H1 (cell line): ENCODE data around the gene MARCHF2. TPM values are rescaled to one million over a fixed set of nuclear protein-coding genes. Genes with fewer than 3 reads are reported as not detected.

Experiments
- CTCF ChIA-PET: fragments of 300-600 bp; sonication (Branson Sonifier 250); formaldehyde crosslinking; loops from one replicate; lab custom pipeline; 2021; ENCODE audit not compliant: partially characterized antibody; lab: Charles Lee
- POLR2A ChIA-PET: fragments of 300-600 bp; sonication (Branson Sonifier 250); formaldehyde crosslinking; loops from one replicate; lab custom pipeline; 2021; ENCODE audit warnings: inconsistent platforms; ENCODE audit not compliant: partially characterized antibody; lab: Charles Lee
- DNase-seq, 2 experiments: peaks; one replicate each; pipeline versions ENCODE4 v3.0.0 to v3.0.0-alpha.2; 2010 to 2022; ENCODE audit warnings: low spot score in 2 of 2, low read depth in 1 of 2, mixed read lengths in 1 of 2
- FAIRE-seq: peaks from 2 replicates; lab custom pipeline; 2011; peaks lifted over from hg19 to GRCh38; lab: Jason Lieb, UNC
- H2AFZ ChIP-seq: 2 replicates; pipeline ENCODE4 v1.8.1; 2012; ENCODE audit warnings: low read length, inconsistent platforms
- H2AK5ac ChIP-seq: 2 replicates; pipeline ENCODE4 v1.6.1; 2013; ENCODE audit warnings: low read depth, low read length
- H2BK120ac ChIP-seq: replicated peaks from 2 replicates; pipeline ENCODE3; 2013; ENCODE audit warnings: low read depth, low read length, inconsistent platforms
- H2BK12ac ChIP-seq: 2 replicates; pipeline ENCODE4 v1.6.1; 2013; ENCODE audit warnings: low read depth, low read length
- H2BK15ac ChIP-seq: 2 replicates; pipeline ENCODE4 v1.6.1; 2013; ENCODE audit warnings: low read length
- H2BK20ac ChIP-seq: 2 replicates; pipeline ENCODE4 v1.6.1; 2013; ENCODE audit warnings: low read length
- H2BK5ac ChIP-seq: 2 replicates; pipeline ENCODE4 v1.6.1; 2013; ENCODE audit warnings: low read depth, low read length
- H3K14ac ChIP-seq: 2 replicates; pipeline ENCODE4 v1.6.1; 2013; ENCODE audit warnings: inconsistent platforms; ENCODE audit not compliant: insufficient read length
- H3K18ac ChIP-seq: 2 replicates; pipeline ENCODE4 v1.6.1; 2013; ENCODE audit warnings: low read length; ENCODE audit errors: extremely low read depth
- H3K23ac ChIP-seq: 2 replicates; pipeline ENCODE4 v1.6.1; 2013; ENCODE audit warnings: inconsistent platforms; ENCODE audit not compliant: insufficient read length
- H3K23me2 ChIP-seq: 2 replicates; pipeline ENCODE4 v1.6.1; 2013; ENCODE audit warnings: low read depth, low read length
- H3K27ac ChIP-seq: 2 replicates; pipeline ENCODE4 v1.6.1; 2011; ENCODE audit warnings: low read depth, low read length, inconsistent platforms
- H3K27me3 ChIP-seq, 4 experiments: replicated peaks in 1 of 4; 1 replicate in 1 of 4; 2 replicates in 3 of 4; pipeline versions ENCODE4 v1.6.1 to v1.8.1; 2011 to 2013; ENCODE audit warnings: low read length in 3 of 4, mild to moderate bottlenecking in 3 of 4, inconsistent platforms in 2 of 4, mixed read lengths in 2 of 4, moderate library complexity in 1 of 4; ENCODE audit not compliant: control insufficient read depth in 3 of 4, insufficient read depth in 3 of 4; ENCODE audit errors: extremely low read depth in 1 of 4
- H3K36me3 ChIP-seq, 4 experiments: 2 replicates each; pipeline versions ENCODE4 v1.6.1 to v1.8.1; 2011 to 2013; ENCODE audit warnings: mild to moderate bottlenecking in 4 of 4, low read length in 3 of 4, moderate library complexity in 2 of 4, control low read depth in 1 of 4, inconsistent platforms in 1 of 4; ENCODE audit not compliant: insufficient read depth in 4 of 4, control insufficient read depth in 2 of 4
- H3K4ac ChIP-seq: replicated peaks from 2 replicates; pipeline ENCODE3; 2013; ENCODE audit warnings: low read length, low read depth, mixed read lengths, inconsistent platforms; ENCODE audit not compliant: insufficient read length
- H3K4me1 ChIP-seq, 4 experiments: replicated peaks in 1 of 4; 1 replicate in 1 of 4; 2 replicates in 3 of 4; pipeline versions ENCODE4 v1.6.1 to v1.8.1; 2011 to 2013; ENCODE audit warnings: low read length in 3 of 4, inconsistent platforms in 2 of 4, mixed read lengths in 1 of 4; ENCODE audit not compliant: insufficient read depth in 4 of 4, control insufficient read depth in 3 of 4
- H3K4me2 ChIP-seq, 2 experiments: 2 replicates each; pipeline versions ENCODE4 v1.6.1 to v1.8.1; 2011 to 2013; ENCODE audit warnings: low read depth in 2 of 2, low read length in 2 of 2, control low read depth in 1 of 2, inconsistent platforms in 1 of 2, mild to moderate bottlenecking in 1 of 2; ENCODE audit not compliant: insufficient read depth in 1 of 2
- H3K4me3 ChIP-seq, 4 experiments: fragments of 200-600, 300-600 bp in 1 of 4; sonication (generic), shearing (Covaris generic), sonication (Bioruptor Twin) in 1 of 4; 2 replicates each; pipeline versions ENCODE4 v1.5.1 to v1.8.1; 2011 to 2016; ENCODE audit warnings: low read length in 4 of 4, low read depth in 3 of 4, control low read depth in 2 of 4, inconsistent platforms in 2 of 4, mild to moderate bottlenecking in 2 of 4, mixed read lengths in 1 of 4, moderate library complexity in 1 of 4; ENCODE audit not compliant: insufficient read depth in 2 of 4; ENCODE audit errors: extremely low read depth in 1 of 4
- H3K56ac ChIP-seq: replicated peaks from 2 replicates; pipeline ENCODE3; 2013; ENCODE audit warnings: low read depth, mild to moderate bottlenecking, mixed read lengths, low read length, inconsistent platforms; ENCODE audit not compliant: insufficient read length
- H3K79me1 ChIP-seq: 2 replicates; pipeline ENCODE4 v1.6.1; 2013; ENCODE audit warnings: low read depth, low read length, control low read depth
- H3K79me2 ChIP-seq, 2 experiments: 2 replicates each; pipeline versions ENCODE4 v1.6.1 to v1.8.1; 2012 to 2013; ENCODE audit warnings: low read length in 2 of 2, mild to moderate bottlenecking in 2 of 2, inconsistent platforms in 1 of 2; ENCODE audit not compliant: insufficient read depth in 2 of 2, control insufficient read depth in 1 of 2
- H3K9ac ChIP-seq, 4 experiments: replicated peaks in 1 of 4; 1 replicate in 1 of 4; 2 replicates in 3 of 4; pipeline versions ENCODE4 v1.6.1 to v1.8.1; 2011 to 2013; ENCODE audit warnings: low read depth in 3 of 4, low read length in 3 of 4, control low read depth in 2 of 4, mild to moderate bottlenecking in 2 of 4, moderate library complexity in 2 of 4, inconsistent platforms in 1 of 4; ENCODE audit errors: extremely low read depth in 1 of 4
- H3K9me3 ChIP-seq, 2 experiments: 2 replicates each; pipeline versions ENCODE4 v1.6.1 to v1.8.1; 2012 to 2013; ENCODE audit warnings: mild to moderate bottlenecking in 2 of 2, moderate library complexity in 2 of 2, control low read depth in 1 of 2, inconsistent platforms in 1 of 2, low read depth in 1 of 2, low read length in 1 of 2, mixed read lengths in 1 of 2; ENCODE audit not compliant: insufficient read depth in 2 of 2
- H4K20me1 ChIP-seq, 2 experiments: replicated peaks in 1 of 2; 2 replicates each; pipeline versions ENCODE3 to v1.8.1; 2011 to 2013; ENCODE audit warnings: inconsistent platforms in 2 of 2, low read length in 2 of 2, mild to moderate bottlenecking in 1 of 2; ENCODE audit not compliant: insufficient read depth in 2 of 2, control insufficient read depth in 1 of 2
- H4K5ac ChIP-seq: 2 replicates; pipeline ENCODE4 v1.6.1; 2013; ENCODE audit warnings: low read length, low read depth, mixed read lengths, inconsistent platforms; ENCODE audit not compliant: insufficient read length
- H4K8ac ChIP-seq: 2 replicates; pipeline ENCODE4 v1.8.0; 2013; ENCODE audit warnings: mild to moderate bottlenecking, moderate library complexity, low read length, inconsistent platforms; ENCODE audit not compliant: insufficient read depth; ENCODE audit errors: extremely low read depth
- H4K91ac ChIP-seq: replicated peaks from 2 replicates; pipeline ENCODE3; 2013; ENCODE audit warnings: low read length, mixed read lengths, inconsistent platforms; ENCODE audit not compliant: insufficient read length
- CBX5 ChIP-seq: fragments of 300-800, 300-1000 bp; sonication (generic); IDR thresholded peaks from 2 replicates; pipeline ENCODE4 v1.7.1; 2016; ENCODE audit warnings: antibody characterized with exemption, low read length, low read depth
- CHD1 ChIP-seq: IDR thresholded peaks from 2 replicates; pipeline ENCODE4 v1.6.1; 2012; ENCODE audit warnings: low read depth, low read length, improper control_type of control experiment
- CREB1 ChIP-seq: IDR thresholded peaks from 2 replicates; pipeline ENCODE4 v1.6.1; 2012; ENCODE audit warnings: inconsistent platforms
- CTCF ChIP-seq, 3 experiments: IDR thresholded peaks; 1 replicate in 2 of 3; 2 replicates in 1 of 3; pipeline versions ENCODE4 v1.5.1 to v1.6.1; 2011; ENCODE audit warnings: low read length in 3 of 3, mild to moderate bottlenecking in 3 of 3, inconsistent platforms in 2 of 3, low read depth in 1 of 3, moderate library complexity in 1 of 3; ENCODE audit not compliant: insufficient read depth in 1 of 3; ENCODE audit errors: control extremely low read depth in 1 of 3
- EGR1 ChIP-seq: IDR thresholded peaks from 2 replicates; pipeline ENCODE4 v1.6.1; 2011; ENCODE audit warnings: low read depth, low read length, borderline replicate concordance
- GABPA ChIP-seq: IDR thresholded peaks from 2 replicates; pipeline ENCODE4 v1.6.1; 2011; ENCODE audit warnings: mild to moderate bottlenecking, low read length, moderate library complexity, borderline replicate concordance; ENCODE audit not compliant: insufficient read depth
- GTF2F1 ChIP-seq: IDR thresholded peaks from 2 replicates; pipeline ENCODE4 v1.6.1; 2012; ENCODE audit warnings: low read depth, low read length, improper control_type of control experiment, borderline replicate concordance
- KDM5A ChIP-seq: fragments of 200-600 bp; IDR thresholded peaks from 2 replicates; pipeline ENCODE4 v1.7.1; 2012; ENCODE audit warnings: mild to moderate bottlenecking, low read length, inconsistent platforms, mixed read lengths
- RBBP5 ChIP-seq: IDR thresholded peaks from 2 replicates; pipeline ENCODE4 v1.7.1; 2012; ENCODE audit warnings: low read depth, mild to moderate bottlenecking, inconsistent platforms, low read length, moderate library complexity, borderline replicate concordance
- SAP30 ChIP-seq: fragments of 300-600 bp; sonication (generic); IDR thresholded peaks from 2 replicates; pipeline ENCODE4 v1.7.1; 2012; ENCODE audit warnings: low read length, moderate library complexity, mild to moderate bottlenecking, inconsistent platforms; ENCODE audit not compliant: insufficient read depth, insufficient replicate concordance
- SIX5 ChIP-seq: IDR thresholded peaks from 2 replicates; pipeline ENCODE4 v1.6.1; 2011; ENCODE audit warnings: mild to moderate bottlenecking, low read depth, low read length
- TAF1 ChIP-seq: IDR thresholded peaks from 2 replicates; pipeline ENCODE4 v1.6.1; 2011; ENCODE audit warnings: mild to moderate bottlenecking, low read depth, low read length
- WGBS, 2 experiments: shearing (Covaris generic) in 1 of 2; methylation state at CpG; one replicate each; pipeline versions ENCODE4 v1.1.6 to v1.1.7; 2013 to 2015; ENCODE audit warnings: low lambda C conversion rate in 2 of 2, mixed read lengths in 2 of 2, inconsistent platforms in 1 of 2, low coverage in 1 of 2, missing lambda C conversion rate in 1 of 2; ENCODE audit not compliant: insufficient replicate concordance in 2 of 2, insufficient coverage in 1 of 2, insufficient read length in 1 of 2; ENCODE audit errors: extremely low coverage in 1 of 2, missing lambda C conversion rate in 1 of 2; 5-methylcytosine and 5-hydroxymethylcytosine counted together
- polyA plus RNA-seq, 7 experiments: library from polyadenylated mRNA; depleted of rRNA in 3 of 7; stranded (reverse) in 5 of 7; unstranded in 2 of 7; fragments of >200 nt in 5 of 7; fragments of 200-250 nt in 2 of 7; gene quantifications; 1 replicate in 5 of 7; 2 replicates in 1 of 7; 4 replicates in 1 of 7; pipeline versions ENCODE4 v1.2.1 to v1.2.3, GENCODE V29; 2011 to 2013; ENCODE audit warnings: missing spikeins in 2 of 7, mixed read lengths in 2 of 7
- total RNA-seq: library from RNA; stranded (reverse); fragmentation: NEBNext Ultra II Directional; extraction: Animal tissue kit (Norgen Biotek cat#: 25700); gene quantifications from 2 replicates; pipeline ENCODE4 v1.2.1, GENCODE V29; 2021

MARCHF2 gene
- total and polyA plus RNA-seq, 2 of the 8 experiments (the other 6 are each of a cell fraction or from before 2014, with no cell fraction given) = 18.5 to 46.2 TPM

GRCh38 chr19:8478598-8478997 lies 65.5 kb downstream of the MARCHF2 start:
- Histone ChIP-seq H2BK5ac (no peak overlapping the region), H2AK5ac (no peak overlapping the region), H3K14ac (no peak overlapping the region), H3K9me3 (no peaks in the 10 kb centered on the region), H2BK20ac (no peak overlapping the region), H3K27ac (no peak overlapping the region), H4K91ac (no peak overlapping the region), H3K4ac (no peak overlapping the region), H3K79me1 (peaks cover 27% of the 10 kb centered on the region), H3K9ac (no peak overlapping the region), H3K4me3 (no peak overlapping the region), H3K4me2 (no peak overlapping the region), H2AFZ (no peak overlapping the region), H3K23me2 (no peaks in the 10 kb centered on the region; the same call in 1 of the 2 replicates), H3K27me3 (no peaks in the 10 kb centered on the region), H2BK12ac (no peak overlapping the region), H3K56ac (no peak overlapping the region), H4K20me1 (peaks cover 37 to 43% of the 10 kb centered on the region in 2 experiments), H2BK120ac (no peak overlapping the region), H3K23ac (no peak overlapping the region), H4K5ac (no peak overlapping the region), H3K18ac (no peak overlapping the region), H4K8ac (no peak overlapping the region), H3K4me1 (no peaks in the 10 kb centered on the region; a peak in 1 of 7 replicates), H3K36me3 (peaks cover 20 to 77% (median 43%) of the 10 kb centered on the region in 4 experiments), H2BK15ac (no peak overlapping the region), H3K79me2 (peaks cover 9 to 93% of the 10 kb centered on the region in 2 experiments; a peak in 3 of 4 replicates)
- POLR2A ChIA-PET = interaction anchor here (0.7 to 6.4 kb wide), 4 partner anchors 10 to 32 kb away, joined by 3 to 54 read pairs (median 6); partner anchors contain the start of gene HNRNPM
- no peak for FAIRE-seq
- CTCF ChIA-PET = interaction anchor here (0.8 to 2.8 kb wide), 7 partner anchors 8 to 102 kb away, joined by 3 to 10 read pairs (median 4); no protein-coding TSS in a partner anchor
- 93% methylated on average over 3 of the region's 3 CpGs; no CpG with 5 or more reads in 1 of the 2 experiments for WGBS, 2 experiments
- no peak for DNase-seq
- TF ChIP-seq SAP30 (no peak), GTF2F1 (no peak), RBBP5 (no peak), CHD1 (no peak), TAF1 (no peak), CREB1 (no peak), SIX5 (no peak), CTCF (IDR thresholded peaks at IDR 0.05; ENCODE audit: control extremely low read depth in 1 of 3, insufficient read depth in 1 of 3, low read depth in 1 of 3, low read length in 3 of 3) (no peak), CBX5 (no peak), GABPA (no peak), KDM5A (no peak), EGR1 (no peak)
